Activated CD4-positive, alpha-beta T cell treated with anti-CD3 and anti-CD28 coated beads, Interleukin-2, amount 10 ng/mL, durations not matched to agents 7 days and 5 days (primary cell): ENCODE data around the gene ACAA1. TPM values are rescaled to one million over a fixed set of nuclear protein-coding genes. Genes with fewer than 3 reads are reported as not detected.
"Not testable (repeated sequence)": the region's sequence is repeated elsewhere in the genome, so short reads cannot be mapped to it uniquely, and the experiment has no call there.

ENCODE experiments used
- CTCF ChIA-PET: fragments of 350-600 bp; sonication (Branson Sonifier 250); formaldehyde crosslinking; loops from one replicate; lab custom pipeline; 2021; ENCODE audit warnings: antibody characterized with exemption; lab: Charles Lee
- POLR2A ChIA-PET: fragments of 350-600 bp; sonication (Branson Sonifier 250); formaldehyde crosslinking; loops from one replicate; lab custom pipeline; 2021; ENCODE audit warnings: antibody characterized with exemption; lab: Charles Lee
- DNase-seq: peaks from one replicate; pipeline ENCODE4 v3.0.0-alpha.2; 2020
- H3K27ac Mint-ChIP-seq: one replicate; pipeline ENCODE4 v1.8.0; 2021; ENCODE audit warnings: mild to moderate bottlenecking, moderate library complexity, mixed read lengths
- H3K27me3 Mint-ChIP-seq: one replicate; pipeline ENCODE4 v1.8.0; 2021; ENCODE audit warnings: mixed read lengths
- H3K36me3 Mint-ChIP-seq: one replicate; pipeline ENCODE4 v1.8.0; 2021; ENCODE audit warnings: low read depth, mixed read lengths
- H3K4me1 Mint-ChIP-seq: one replicate; pipeline ENCODE4 v1.8.0; 2021; ENCODE audit warnings: mixed read lengths
- H3K4me3 Mint-ChIP-seq: one replicate; pipeline ENCODE4 v1.8.0; 2021; ENCODE audit warnings: mild to moderate bottlenecking, moderate library complexity, mixed read lengths
- H3K9me3 Mint-ChIP-seq: one replicate; pipeline ENCODE4 v1.8.0; 2021; ENCODE audit warnings: mixed read lengths
- total RNA-seq, 2 experiments: library from RNA; stranded (reverse); gene quantifications; one replicate each; pipeline ENCODE4 v1.2.3, GENCODE V29; 2021

ACAA1 gene
- total RNA-seq, 2 experiments from 2014 or later: 93.8 to 114 TPM

GRCh38 chr3:38085311-38085942 lies 51.5 kb downstream of the ACAA1 start:
- Mint-ChIP-seq H3K4me1 (no peaks in the 10 kb centered on the region), H3K27ac (peak overlapping the region; percentile 39), H3K27me3 (no peaks in the 10 kb centered on the region), H3K4me3 (no peak overlapping the region), H3K36me3 (peaks cover 4% of the 10 kb centered on the region), H3K9me3 (peaks cover 6% of the 10 kb centered on the region)
- CTCF ChIA-PET: interaction anchor here (0.9 to 1.0 kb wide), 2 partner anchors 9 to 192 kb away, joined by 3 read pairs; no protein-coding TSS in a partner anchor
- POLR2A ChIA-PET: no interaction called here
- DNase-seq: no peak

- Mint-ChIP-seq H3K36me3 (peaks cover 4% of the 10 kb centered on the region), H3K27ac (peak overlapping the region; percentile 28), H3K27me3 (no peaks in the 10 kb centered on the region), H3K9me3 (peaks cover 6% of the 10 kb centered on the region), H3K4me3 (no peak overlapping the region), H3K4me1 (no peaks in the 10 kb centered on the region)
- DNase-seq: peak; percentile 51
- ChIA-PET POLR2A (no interaction called here), CTCF (interaction anchor here (0.9 to 1.0 kb wide), 2 partner anchors 10 to 192 kb away, joined by 3 read pairs; no protein-coding TSS in a partner anchor)
Measured at GRCh38 chr3:38084334-38085310, 52.3 kb downstream of the ACAA1 start.

GRCh38 chr3:38083871-38084333 lies 53.0 kb downstream of the ACAA1 start:
- peaks cover 4% of the 10 kb centered on the region for H3K36me3 Mint-ChIP-seq
- no peak overlapping the region for H3K4me3 Mint-ChIP-seq
- H3K27me3 Mint-ChIP-seq: no peaks in the 10 kb centered on the region
- no peaks in the 10 kb centered on the region for H3K4me1 Mint-ChIP-seq
- H3K9me3 Mint-ChIP-seq: peaks cover 6% of the 10 kb centered on the region
- DNase-seq: peak; percentile 31
- ChIA-PET POLR2A (no interaction called here), CTCF (no interaction called here)
- H3K27ac Mint-ChIP-seq: peak overlapping the region; percentile 2

- H3K27me3 Mint-ChIP-seq, POLR2A ChIA-PET, H3K27ac Mint-ChIP-seq, H3K4me3 Mint-ChIP-seq, H3K4me1 Mint-ChIP-seq, CTCF ChIA-PET, H3K9me3 Mint-ChIP-seq, H3K36me3 Mint-ChIP-seq, DNase-seq: not testable (repeated sequence)
Measured at GRCh38 chr3:38083254-38083653, 53.7 kb downstream of the ACAA1 start.

- H3K9me3 Mint-ChIP-seq, H3K4me1 Mint-ChIP-seq, POLR2A ChIA-PET, H3K27ac Mint-ChIP-seq, H3K4me3 Mint-ChIP-seq, CTCF ChIA-PET, H3K27me3 Mint-ChIP-seq, DNase-seq, H3K36me3 Mint-ChIP-seq: not testable (repeated sequence)
Measured at GRCh38 chr3:38082296-38082695, 54.6 kb downstream of the ACAA1 start.

- H3K4me1 Mint-ChIP-seq, H3K36me3 Mint-ChIP-seq, H3K27ac Mint-ChIP-seq, H3K4me3 Mint-ChIP-seq, POLR2A ChIA-PET, H3K9me3 Mint-ChIP-seq, DNase-seq, H3K27me3 Mint-ChIP-seq, CTCF ChIA-PET: not testable (repeated sequence)
Measured at GRCh38 chr3:38077073-38077472, 59.9 kb downstream of the ACAA1 start.

Other genes with a start within 250 kb of the ACAA1 start
- 10 to 100 TPM; 19.4 to 23.0 TPM for gene VILL, start 146.3 kb downstream of the ACAA1 start, total RNA-seq
- 10 to 100 TPM; 18.3 to 21.2 TPM for gene PLCD1, start 107.5 kb downstream of the ACAA1 start, total RNA-seq
- 1 to 10 TPM; 1.4 to 2.3 TPM for gene DLEC1, start 97.9 kb downstream of the ACAA1 start, total RNA-seq
- gene MYD88, start 1.5 kb upstream of the ACAA1 start, total RNA-seq: 10 to 100 TPM; 74.1 to 91.1 TPM
- gene OXSR1, start 28.4 kb upstream of the ACAA1 start, total RNA-seq: 10 to 100 TPM; 52.4 to 57.3 TPM
- under 1 TPM; 0.37 TPM for gene SLC22A13, start 128.7 kb upstream of the ACAA1 start, total RNA-seq
- gene SLC22A14, start 145.2 kb upstream of the ACAA1 start, total RNA-seq: not detected
- 1 to 10 TPM; 6.9 to 7.0 TPM for gene XYLB, start 209.7 kb upstream of the ACAA1 start, total RNA-seq